ENCODE results near the gene PTP4A2. TPM values are rescaled to one million over a fixed set of nuclear protein-coding genes. Genes with fewer than 3 reads are reported as not detected.
A peak's percentile ranks its signal among the peaks of the same experiment; 100 is the strongest.

Gene PTP4A2
- total and polyA plus RNA-seq, 2 donors (not counting 1 experiment from before 2014, with no cell fraction given), result 78.2 to 193 TPM

- 69% methylated on average over 6 of the region's 10 CpGs for WGBS (ENCODE audit: insufficient coverage)
- Histone ChIP-seq H3K9me3 (ENCODE audit: control extremely low read depth in 1 of 3, control insufficient read depth in 2 of 3, insufficient read depth in 1 of 3, low read length in 2 of 3) (no peaks in the 10 kb centered on the region), H4K20me1 (ENCODE audit: control insufficient read depth, insufficient read depth, low read length, poor library complexity, severe bottlenecking) (no peaks in the 10 kb centered on the region), H3K79me2 (ENCODE audit: control insufficient read depth, insufficient read depth, low read length) (no peaks in the 10 kb centered on the region), H3K4me2 (replicated peaks; ENCODE audit: low read depth, low read length, poor library complexity, severe bottlenecking) (peak overlapping the region; percentile 57), H3K27ac (ENCODE audit: low read length in 2 of 2) (peak overlapping the region; percentile 40 to 68), H3K36me3 (replicated peaks in 1 of 2; ENCODE audit: control extremely low read depth in 1 of 2, control insufficient read depth in 1 of 2, extremely low read depth in 1 of 2, insufficient read depth in 2 of 2, low read length in 1 of 2) (no peaks in the 10 kb centered on the region), H3K27me3 (replicated peaks in 1 of 4; ENCODE audit: control extremely low read depth in 1 of 4, control insufficient read depth in 3 of 4, insufficient read depth in 4 of 4, low read length in 3 of 4) (no peaks in the 10 kb centered on the region), H2AFZ (ENCODE audit: insufficient read depth, low read depth, low read length, poor library complexity, severe bottlenecking) (peak overlapping the region; percentile 9), H3K9ac (ENCODE audit: low read length) (no peak overlapping the region), H3K4me3 (ENCODE audit: control extremely low read depth in 1 of 5, extremely low read depth in 1 of 5, insufficient read depth in 1 of 5, low read depth in 2 of 5, low read length in 4 of 5) (no peak overlapping the region), H3K4me1 (ENCODE audit: control insufficient read depth in 2 of 2, insufficient read depth in 2 of 2, low read length in 2 of 2) (peaks cover 43 to 46% of the 10 kb centered on the region in 2 donors)
- intact Hi-C loops (cut with micrococcal nuclease), result no loop called here
- no peak for TF ChIP-seq EZH2 (IDR thresholded peaks at IDR 0.05; ENCODE audit: borderline replicate concordance, insufficient read depth, low read depth, low read length, poor library complexity, severe bottlenecking)
- TF ChIP-seq CTCF (IDR thresholded peaks at IDR 0.05), result no peak
- ChIA-PET POLR2A (interaction anchor here (0.6 to 0.7 kb wide), 2 partner anchors 36 to 80 kb away, joined by 8 to 9 read pairs; no protein-coding TSS in a partner anchor), CTCF (interaction anchor here (0.6 to 1.2 kb wide), 4 partner anchors 17 to 587 kb away, joined by 3 to 4 read pairs (median 3); no protein-coding TSS in a partner anchor)
- ATAC-seq (ENCODE audit: low read depth) (peak; percentile 46), DNase-seq (peak; percentile 51)
- peaks cover 42% of the 10 kb centered on the region for H3K4me1 Mint-ChIP-seq
- H3K9me3 Mint-ChIP-seq (ENCODE audit: insufficient read depth), result no peaks in the 10 kb centered on the region
- peak overlapping the region; percentile 62 for H3K27ac Mint-ChIP-seq
- peak overlapping the region; percentile 61 for H3K4me3 Mint-ChIP-seq
- H3K27me3 Mint-ChIP-seq, result no peaks in the 10 kb centered on the region
These were observed 42.8 kb upstream of the PTP4A2 start for GRCh38 chr1:31980835-31981455.

GRCh38 chr1:31978843-31979400, 40.8 kb upstream of the PTP4A2 start:
- CTCF ChIA-PET, result interaction anchor here (0.7 to 1.4 kb wide), 3 partner anchors 15 to 82 kb away, joined by 3 to 4 read pairs (median 4); no protein-coding TSS in a partner anchor

More at GRCh38 chr1:31978843-31979400, 40.8 kb upstream of the PTP4A2 start:
- Mint-ChIP-seq H3K27ac (no peak overlapping the region), H3K27me3 (no peaks in the 10 kb centered on the region), H3K4me1 (peaks cover 31% of the 10 kb centered on the region), H3K4me3 (no peak overlapping the region), H3K9me3 (ENCODE audit: insufficient read depth) (no peaks in the 10 kb centered on the region)
- Histone ChIP-seq H3K9me3 (ENCODE audit: control extremely low read depth in 1 of 3, control insufficient read depth in 2 of 3, insufficient read depth in 1 of 3, low read length in 2 of 3) (no peaks in the 10 kb centered on the region), H3K27ac (ENCODE audit: low read length in 2 of 2) (no peak overlapping the region), H3K4me2 (replicated peaks; ENCODE audit: low read depth, low read length, poor library complexity, severe bottlenecking) (no peak overlapping the region), H3K4me3 (ENCODE audit: control extremely low read depth in 1 of 5, extremely low read depth in 1 of 5, insufficient read depth in 1 of 5, low read depth in 2 of 5, low read length in 4 of 5) (no peak overlapping the region), H3K4me1 (ENCODE audit: control insufficient read depth in 2 of 2, insufficient read depth in 2 of 2, low read length in 2 of 2) (peaks cover 26 to 28% of the 10 kb centered on the region in 2 donors), H3K36me3 (replicated peaks in 1 of 2; ENCODE audit: control extremely low read depth in 1 of 2, control insufficient read depth in 1 of 2, extremely low read depth in 1 of 2, insufficient read depth in 2 of 2, low read length in 1 of 2) (no peaks in the 10 kb centered on the region), H2AFZ (ENCODE audit: insufficient read depth, low read depth, low read length, poor library complexity, severe bottlenecking) (no peak overlapping the region), H3K9ac (ENCODE audit: low read length) (no peak overlapping the region), H3K27me3 (replicated peaks in 1 of 4; ENCODE audit: control extremely low read depth in 1 of 4, control insufficient read depth in 3 of 4, insufficient read depth in 4 of 4, low read length in 3 of 4) (no peaks in the 10 kb centered on the region), H3K79me2 (ENCODE audit: control insufficient read depth, insufficient read depth, low read length) (no peaks in the 10 kb centered on the region), H4K20me1 (ENCODE audit: control insufficient read depth, insufficient read depth, low read length, poor library complexity, severe bottlenecking) (no peaks in the 10 kb centered on the region)
- ATAC-seq (ENCODE audit: low read depth), result no peak
- POLR2A ChIA-PET, result no interaction called here
- WGBS (ENCODE audit: insufficient coverage), result 80% methylated on average over 3 of the region's 4 CpGs
- TF ChIP-seq EZH2 (IDR thresholded peaks at IDR 0.05; ENCODE audit: borderline replicate concordance, insufficient read depth, low read depth, low read length, poor library complexity, severe bottlenecking), result no peak
- TF ChIP-seq CTCF (IDR thresholded peaks at IDR 0.05), result no peak
- intact Hi-C loops (cut with micrococcal nuclease), result no loop called here
- DNase-seq, result no peak
